Stimulated activated CD4-positive, alpha-beta T cell treated with anti-CD3 and anti-CD28 coated beads, TNF-alpha, amount 100 ng/mL, for 1 hour (primary cell): ENCODE measurements around the gene DCLK2.

ENCODE experiments used
- DNase-seq, 3 donors: peaks; one replicate each; pipeline ENCODE4 v3.0.0-alpha.2; 2020; ENCODE audit warnings: low read depth in 3 of 3, low spot score in 1 of 3

DCLK2 gene

GRCh38 chr4:150068300-150068960, 9.8 kb upstream of the DCLK2 start:
- no peak for DNase-seq

GRCh38 chr4:150069353-150069752, 8.9 kb upstream of the DCLK2 start:
- DNase-seq: no peak

GRCh38 chr4:150070464-150071170, 7.6 kb upstream of the DCLK2 start:
- no peak for DNase-seq

- no peak for DNase-seq
These were observed 5.8 kb upstream of the DCLK2 start for GRCh38 chr4:150072471-150072870.

GRCh38 chr4:150072906-150073714, 5.1 kb upstream of the DCLK2 start:
- DNase-seq: no peak

- no peak for DNase-seq
These were observed 4.2 kb upstream of the DCLK2 start for GRCh38 chr4:150074064-150074463.

GRCh38 chr4:150078579-150079080, 385 bp downstream of the DCLK2 start:
- DNase-seq: no peak

- no peak for DNase-seq
These were observed 886 bp downstream of the DCLK2 start for GRCh38 chr4:150079081-150079581.

GRCh38 chr4:150080337-150080736, 2.1 kb downstream of the DCLK2 start:
- no peak for DNase-seq

GRCh38 chr4:150080875-150081274, 2.6 kb downstream of the DCLK2 start:
- no peak for DNase-seq

- no peak for DNase-seq
These were observed 4.0 kb downstream of the DCLK2 start for GRCh38 chr4:150082241-150082640.

GRCh38 chr4:150087006-150087405, 8.8 kb downstream of the DCLK2 start:
- DNase-seq: no peak

- DNase-seq: no peak
These were observed 11.5 kb downstream of the DCLK2 start for GRCh38 chr4:150089732-150090131.

- DNase-seq: no peak
These were observed 12.6 kb downstream of the DCLK2 start for GRCh38 chr4:150090836-150091235.

GRCh38 chr4:150094676-150095075, 16.4 kb downstream of the DCLK2 start:
- no peak for DNase-seq

GRCh38 chr4:150096625-150097024, 18.4 kb downstream of the DCLK2 start:
- no peak for DNase-seq

GRCh38 chr4:150098214-150098613, 20.0 kb downstream of the DCLK2 start:
- no peak for DNase-seq

GRCh38 chr4:150104404-150105027, 26.3 kb downstream of the DCLK2 start:
- no peak for DNase-seq

GRCh38 chr4:150106886-150107285, 28.6 kb downstream of the DCLK2 start:
- no peak for DNase-seq

- no peak for DNase-seq
These were observed 30.4 kb downstream of the DCLK2 start for GRCh38 chr4:150108691-150109090.

GRCh38 chr4:150114641-150115040, 36.4 kb downstream of the DCLK2 start:
- DNase-seq: no peak
